SK-N-SH treated with all-trans-retinoic acid at 6 μM for 48 hours (cell line): ENCODE measurements around the gene GRAMD1B.
"Not testable (repeated sequence)": the region's sequence is repeated elsewhere in the genome, so short reads cannot be mapped to it uniquely, and the experiment has no call there.

ENCODE experiments used
- ESRRG ChIP-seq: fragments of 250-450 bp; sonication (Bioruptor Pico); IDR thresholded peaks from 2 replicates; pipeline ENCODE4 v1.6.1; 2021; ENCODE audit warnings: mild to moderate bottlenecking
- GLIS3 ChIP-seq: fragments of 250-450 bp; sonication (Bioruptor Pico); IDR thresholded peaks from 2 replicates; pipeline ENCODE4 v1.5.0; 2020; ENCODE audit warnings: mild to moderate bottlenecking, moderate library complexity
- OSR1 ChIP-seq: fragments of 250-450 bp; sonication (Bioruptor Pico); IDR thresholded peaks from 2 replicates; pipeline ENCODE4 v1.8.0; 2022; ENCODE audit warnings: moderate library complexity, mild to moderate bottlenecking, inconsistent platforms
- PPARA ChIP-seq: fragments of 250-450 bp; sonication (Bioruptor Pico); IDR thresholded peaks from 2 replicates; pipeline ENCODE4 v1.5.0; 2020; ENCODE audit warnings: mild to moderate bottlenecking, borderline replicate concordance
- SNAI2 ChIP-seq: fragments of 250-450 bp; sonication (Bioruptor Pico); IDR thresholded peaks from 2 replicates; pipeline ENCODE4 v1.5.0; 2020; ENCODE audit warnings: mild to moderate bottlenecking, moderate library complexity
- TSHZ2 ChIP-seq: fragments of 250-450 bp; sonication (Bioruptor Pico); IDR thresholded peaks from 2 replicates; pipeline ENCODE4 v1.5.0; 2020; ENCODE audit warnings: mild to moderate bottlenecking, moderate library complexity
- ZC3H10 ChIP-seq: fragments of 250-450 bp; sonication (Bioruptor Pico); IDR thresholded peaks from 2 replicates; pipeline ENCODE4 v1.5.1; 2021; ENCODE audit warnings: mild to moderate bottlenecking, moderate library complexity
- ZNF8 ChIP-seq: fragments of 450-650 bp; formaldehyde crosslinking; IDR thresholded peaks from 2 replicates; pipeline ENCODE4 v1.5.0; 2020; ENCODE audit warnings: mild to moderate bottlenecking, moderate library complexity
- TF ChIP-seq, protein P1 (sequence below): fragments of 250-450 bp; sonication (Bioruptor Pico); IDR thresholded peaks from 2 replicates; pipeline ENCODE4 v1.5.1; 2021; ENCODE audit warnings: mild to moderate bottlenecking, moderate library complexity
- TF ChIP-seq, protein P2 (sequence below): fragments of 250-450 bp; sonication (Bioruptor Pico); IDR thresholded peaks from 2 replicates; pipeline ENCODE4 v1.8.0; 2020; ENCODE audit warnings: mild to moderate bottlenecking, moderate library complexity, borderline replicate concordance

GRCh38 chr11:123466172-123466571, 36.1 kb downstream of the GRAMD1B start:
- TF ChIP-seq PPARA (CRISPR knock-in tag); ESRRG; SNAI2 (CRISPR knock-in tag); GLIS3; TSHZ2; OSR1 (CRISPR knock-in tag); ZNF8 (CRISPR knock-in tag); ZC3H10 (CRISPR knock-in tag): not testable (repeated sequence)
- TF ChIP-seq, protein P1, sequence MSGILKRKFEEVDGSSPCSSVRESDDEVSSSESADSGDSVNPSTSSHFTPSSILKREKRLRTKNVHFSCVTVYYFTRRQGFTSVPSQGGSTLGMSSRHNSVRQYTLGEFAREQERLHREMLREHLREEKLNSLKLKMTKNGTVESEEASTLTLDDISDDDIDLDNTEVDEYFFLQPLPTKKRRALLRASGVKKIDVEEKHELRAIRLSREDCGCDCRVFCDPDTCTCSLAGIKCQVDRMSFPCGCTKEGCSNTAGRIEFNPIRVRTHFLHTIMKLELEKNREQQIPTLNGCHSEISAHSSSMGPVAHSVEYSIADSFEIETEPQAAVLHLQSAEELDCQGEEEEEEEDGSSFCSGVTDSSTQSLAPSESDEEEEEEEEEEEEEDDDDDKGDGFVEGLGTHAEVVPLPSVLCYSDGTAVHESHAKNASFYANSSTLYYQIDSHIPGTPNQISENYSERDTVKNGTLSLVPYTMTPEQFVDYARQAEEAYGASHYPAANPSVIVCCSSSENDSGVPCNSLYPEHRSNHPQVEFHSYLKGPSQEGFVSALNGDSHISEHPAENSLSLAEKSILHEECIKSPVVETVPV (CRISPR knock-in tag), result not testable (repeated sequence)
- TF ChIP-seq, protein P2, sequence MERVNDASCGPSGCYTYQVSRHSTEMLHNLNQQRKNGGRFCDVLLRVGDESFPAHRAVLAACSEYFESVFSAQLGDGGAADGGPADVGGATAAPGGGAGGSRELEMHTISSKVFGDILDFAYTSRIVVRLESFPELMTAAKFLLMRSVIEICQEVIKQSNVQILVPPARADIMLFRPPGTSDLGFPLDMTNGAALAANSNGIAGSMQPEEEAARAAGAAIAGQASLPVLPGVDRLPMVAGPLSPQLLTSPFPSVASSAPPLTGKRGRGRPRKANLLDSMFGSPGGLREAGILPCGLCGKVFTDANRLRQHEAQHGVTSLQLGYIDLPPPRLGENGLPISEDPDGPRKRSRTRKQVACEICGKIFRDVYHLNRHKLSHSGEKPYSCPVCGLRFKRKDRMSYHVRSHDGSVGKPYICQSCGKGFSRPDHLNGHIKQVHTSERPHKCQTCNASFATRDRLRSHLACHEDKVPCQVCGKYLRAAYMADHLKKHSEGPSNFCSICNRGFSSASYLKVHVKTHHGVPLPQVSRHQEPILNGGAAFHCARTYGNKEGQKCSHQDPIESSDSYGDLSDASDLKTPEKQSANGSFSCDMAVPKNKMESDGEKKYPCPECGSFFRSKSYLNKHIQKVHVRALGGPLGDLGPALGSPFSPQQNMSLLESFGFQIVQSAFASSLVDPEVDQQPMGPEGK (CRISPR knock-in tag), result not testable (repeated sequence)
